GM23338 (cell line): Measurements from ENCODE around the gene GNB5. TPM values are rescaled to one million over a fixed set of nuclear protein-coding genes. Genes with fewer than 3 reads are reported as not detected.

Experiments used
- ATAC-seq: fragments of 200-7000 bp; cut with Tn5 transposase; 3 replicates; pipeline ENCODE4 v1.9.1; 2020
- DNase-seq: peaks from one replicate; pipeline ENCODE4 v3.0.0-alpha.2; 2015; ENCODE audit warnings: low spot score
- H2AFZ ChIP-seq: fragments of 200-600 bp; sonication (generic); 2 replicates; pipeline ENCODE4 v1.8.0; 2016; ENCODE audit warnings: antibody characterized with exemption, mild to moderate bottlenecking, moderate library complexity
- H3F3A ChIP-seq: fragments of 200-600 bp; sonication (generic); replicated peaks from 2 replicates; pipeline ENCODE4 v1.8.0; 2017; ENCODE audit warnings: antibody characterized with exemption, mixed run types, low read depth
- H3K27ac ChIP-seq: fragments of 200-600 bp; sonication (generic); 2 replicates; pipeline ENCODE4 v1.6.1; 2016; ENCODE audit warnings: low read depth
- H3K27me3 ChIP-seq: fragments of 200-600 bp; sonication (generic); 2 replicates; pipeline ENCODE4 v1.8.0; 2016; ENCODE audit warnings: mild to moderate bottlenecking, mixed run types, moderate library complexity; ENCODE audit not compliant: insufficient read depth
- H3K36me3 ChIP-seq: fragments of 200-600 bp; sonication (generic); 2 replicates; pipeline ENCODE4 v1.8.0; 2016; ENCODE audit warnings: mild to moderate bottlenecking; ENCODE audit not compliant: insufficient read depth
- H3K4me1 ChIP-seq: fragments of 200-600 bp; sonication (generic); 2 replicates; pipeline ENCODE4 v1.8.0; 2016; ENCODE audit warnings: mild to moderate bottlenecking, moderate library complexity; ENCODE audit not compliant: insufficient read depth
- H3K4me2 ChIP-seq: fragments of 200-600 bp; sonication (generic); 2 replicates; pipeline ENCODE4 v1.7.1; 2017; ENCODE audit warnings: mixed run types
- H3K4me3 ChIP-seq: fragments of 200-600 bp; sonication (generic); 2 replicates; pipeline ENCODE4 v1.6.1; 2016; ENCODE audit warnings: mixed run types
- H3K79me2 ChIP-seq: fragments of 200-600 bp; sonication (generic); replicated peaks from 2 replicates; pipeline ENCODE4 v1.8.0; 2017; ENCODE audit warnings: mild to moderate bottlenecking; ENCODE audit not compliant: insufficient read depth
- H3K9me2 ChIP-seq: fragments of 200-600 bp; sonication (generic); 2 replicates; pipeline ENCODE4 v1.8.0; 2017; ENCODE audit not compliant: insufficient read depth
- H4K20me1 ChIP-seq: fragments of 200-600 bp; sonication (generic); replicated peaks from 2 replicates; pipeline ENCODE4 v1.8.0; 2017; ENCODE audit warnings: mild to moderate bottlenecking; ENCODE audit not compliant: insufficient read depth
- H3K27ac Mint-ChIP-seq: 2 replicates; pipeline ENCODE4 v1.8.0; 2020; ENCODE audit warnings: inconsistent platforms, mild to moderate bottlenecking, moderate library complexity, mixed read lengths
- H3K27me3 Mint-ChIP-seq: 3 replicates; pipeline ENCODE4 v1.8.0; 2022; ENCODE audit warnings: low read depth, mild to moderate bottlenecking, moderate library complexity, mixed read lengths, inconsistent platforms; ENCODE audit not compliant: insufficient read depth, poor library complexity
- H3K36me3 Mint-ChIP-seq: 3 replicates; pipeline ENCODE4 v1.8.0; 2021; ENCODE audit warnings: low read depth, mild to moderate bottlenecking, inconsistent platforms, moderate library complexity, mixed read lengths
- H3K4me1 Mint-ChIP-seq: 3 replicates; pipeline ENCODE4 v1.8.0; 2020; ENCODE audit warnings: mild to moderate bottlenecking, inconsistent platforms, mixed read lengths
- H3K4me3 Mint-ChIP-seq: 3 replicates; pipeline ENCODE4 v1.8.0; 2021; ENCODE audit warnings: moderate library complexity, mild to moderate bottlenecking, inconsistent platforms, mixed read lengths
- H3K9me3 Mint-ChIP-seq: 3 replicates; pipeline ENCODE4 v1.8.0; 2020; ENCODE audit warnings: moderate library complexity, mild to moderate bottlenecking, inconsistent platforms, mixed read lengths
- JUNB ChIP-seq: IDR thresholded peaks from one replicate; pipeline ENCODE4 v1.6.1; 2016; ENCODE audit warnings: antibody characterized with exemption; ENCODE audit not compliant: unreplicated experiment
- ZNF114 ChIP-seq: fragments of 250-450 bp; sonication (Bioruptor Pico); IDR thresholded peaks from 2 replicates; pipeline ENCODE4 v1.5.0; 2020; ENCODE audit warnings: mild to moderate bottlenecking, moderate library complexity
- polyA plus RNA-seq: library from polyadenylated mRNA; unstranded; fragments of >200 nt; fragmentation: Nextera tagmentation; extraction: Ambion mirVana; gene quantifications from 2 replicates; pipeline ENCODE4 v1.2.1, GENCODE V29; 2016
- total RNA-seq: library from RNA; depleted of rRNA; stranded (reverse); fragments of >200 nt; shearing (Covaris generic); gene quantifications from 2 replicates; pipeline ENCODE4 v1.2.3, GENCODE V29; 2014
- TF ChIP-seq, protein P1 (sequence below): IDR thresholded peaks from 2 replicates; pipeline ENCODE4 v1.6.1; 2016; ENCODE audit warnings: antibody characterized with exemption
- TF ChIP-seq, protein P2 (sequence below): fragments of 250-450 bp; sonication (Bioruptor Pico); IDR thresholded peaks from 2 replicates; pipeline ENCODE4 v1.5.0; 2020; ENCODE audit warnings: mild to moderate bottlenecking, moderate library complexity

Gene GNB5
- total and polyA plus RNA-seq, 2 experiments from 2014 or later, result 23.0 to 40.8 TPM

DNA sequence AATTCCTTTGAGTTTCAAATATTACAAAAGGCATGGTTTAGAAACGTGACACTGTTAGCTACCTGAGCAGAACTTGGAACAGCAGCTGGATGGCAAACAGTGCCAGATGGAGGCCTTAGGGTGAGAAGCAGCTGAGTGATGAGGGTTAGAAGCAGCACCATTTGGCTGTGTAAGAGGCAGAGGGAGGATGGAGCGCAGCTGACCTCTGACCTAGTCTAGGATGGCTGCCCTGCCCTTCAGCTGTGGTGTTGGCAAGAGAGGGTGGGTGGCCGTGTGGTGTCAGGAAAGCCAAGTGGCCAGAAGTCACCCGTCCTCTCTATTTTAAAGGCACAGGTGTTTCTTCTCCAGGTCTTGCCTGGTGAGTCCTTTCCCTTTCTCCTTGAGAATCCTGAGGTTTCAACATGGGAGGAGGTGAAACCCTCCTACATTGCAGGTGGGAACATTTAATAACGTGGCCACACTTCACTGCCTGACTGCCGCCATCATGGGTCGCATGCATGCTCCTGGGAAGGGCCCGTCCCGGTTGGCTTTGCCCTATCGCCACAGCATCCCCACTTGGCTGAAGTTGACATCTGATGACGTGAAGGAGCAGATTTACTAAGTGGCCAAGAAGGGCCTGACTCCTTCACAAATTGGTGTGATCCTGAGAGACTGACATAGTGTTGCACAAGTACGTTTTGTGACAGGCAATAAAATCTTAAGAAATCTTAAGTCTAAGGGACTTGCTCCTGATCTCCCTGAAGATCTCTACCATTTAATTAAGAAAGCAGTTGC is 96.2 kb downstream of the GNB5 start:
- Mint-ChIP-seq H3K27me3 (peaks cover 2% of the 10 kb centered on the region), H3K9me3 (no peaks in the 10 kb centered on the region), H3K27ac (no peak overlapping the region), H3K4me1 (no peaks in the 10 kb centered on the region), H3K4me3 (no peak overlapping the region), H3K36me3 (no peaks in the 10 kb centered on the region)
- Histone ChIP-seq H3K79me2 (no peaks in the 10 kb centered on the region), H3K27ac (no peak overlapping the region), H3K9me2 (no peaks in the 10 kb centered on the region; the same call in 1 of the 2 replicates), H3F3A (no peaks in the 10 kb centered on the region), H3K4me2 (no peak overlapping the region), H3K4me3 (no peak overlapping the region), H3K27me3 (no peaks in the 10 kb centered on the region), H3K4me1 (no peaks in the 10 kb centered on the region), H2AFZ (no peak overlapping the region), H4K20me1 (no peaks in the 10 kb centered on the region), H3K36me3 (no peaks in the 10 kb centered on the region)
- TF ChIP-seq, protein P1, sequence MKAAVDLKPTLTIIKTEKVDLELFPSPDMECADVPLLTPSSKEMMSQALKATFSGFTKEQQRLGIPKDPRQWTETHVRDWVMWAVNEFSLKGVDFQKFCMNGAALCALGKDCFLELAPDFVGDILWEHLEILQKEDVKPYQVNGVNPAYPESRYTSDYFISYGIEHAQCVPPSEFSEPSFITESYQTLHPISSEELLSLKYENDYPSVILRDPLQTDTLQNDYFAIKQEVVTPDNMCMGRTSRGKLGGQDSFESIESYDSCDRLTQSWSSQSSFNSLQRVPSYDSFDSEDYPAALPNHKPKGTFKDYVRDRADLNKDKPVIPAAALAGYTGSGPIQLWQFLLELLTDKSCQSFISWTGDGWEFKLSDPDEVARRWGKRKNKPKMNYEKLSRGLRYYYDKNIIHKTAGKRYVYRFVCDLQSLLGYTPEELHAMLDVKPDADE, result no peak
- TF ChIP-seq JUNB (no peak), ZNF114 (CRISPR knock-in tag) (no peak)
- TF ChIP-seq, protein P2, sequence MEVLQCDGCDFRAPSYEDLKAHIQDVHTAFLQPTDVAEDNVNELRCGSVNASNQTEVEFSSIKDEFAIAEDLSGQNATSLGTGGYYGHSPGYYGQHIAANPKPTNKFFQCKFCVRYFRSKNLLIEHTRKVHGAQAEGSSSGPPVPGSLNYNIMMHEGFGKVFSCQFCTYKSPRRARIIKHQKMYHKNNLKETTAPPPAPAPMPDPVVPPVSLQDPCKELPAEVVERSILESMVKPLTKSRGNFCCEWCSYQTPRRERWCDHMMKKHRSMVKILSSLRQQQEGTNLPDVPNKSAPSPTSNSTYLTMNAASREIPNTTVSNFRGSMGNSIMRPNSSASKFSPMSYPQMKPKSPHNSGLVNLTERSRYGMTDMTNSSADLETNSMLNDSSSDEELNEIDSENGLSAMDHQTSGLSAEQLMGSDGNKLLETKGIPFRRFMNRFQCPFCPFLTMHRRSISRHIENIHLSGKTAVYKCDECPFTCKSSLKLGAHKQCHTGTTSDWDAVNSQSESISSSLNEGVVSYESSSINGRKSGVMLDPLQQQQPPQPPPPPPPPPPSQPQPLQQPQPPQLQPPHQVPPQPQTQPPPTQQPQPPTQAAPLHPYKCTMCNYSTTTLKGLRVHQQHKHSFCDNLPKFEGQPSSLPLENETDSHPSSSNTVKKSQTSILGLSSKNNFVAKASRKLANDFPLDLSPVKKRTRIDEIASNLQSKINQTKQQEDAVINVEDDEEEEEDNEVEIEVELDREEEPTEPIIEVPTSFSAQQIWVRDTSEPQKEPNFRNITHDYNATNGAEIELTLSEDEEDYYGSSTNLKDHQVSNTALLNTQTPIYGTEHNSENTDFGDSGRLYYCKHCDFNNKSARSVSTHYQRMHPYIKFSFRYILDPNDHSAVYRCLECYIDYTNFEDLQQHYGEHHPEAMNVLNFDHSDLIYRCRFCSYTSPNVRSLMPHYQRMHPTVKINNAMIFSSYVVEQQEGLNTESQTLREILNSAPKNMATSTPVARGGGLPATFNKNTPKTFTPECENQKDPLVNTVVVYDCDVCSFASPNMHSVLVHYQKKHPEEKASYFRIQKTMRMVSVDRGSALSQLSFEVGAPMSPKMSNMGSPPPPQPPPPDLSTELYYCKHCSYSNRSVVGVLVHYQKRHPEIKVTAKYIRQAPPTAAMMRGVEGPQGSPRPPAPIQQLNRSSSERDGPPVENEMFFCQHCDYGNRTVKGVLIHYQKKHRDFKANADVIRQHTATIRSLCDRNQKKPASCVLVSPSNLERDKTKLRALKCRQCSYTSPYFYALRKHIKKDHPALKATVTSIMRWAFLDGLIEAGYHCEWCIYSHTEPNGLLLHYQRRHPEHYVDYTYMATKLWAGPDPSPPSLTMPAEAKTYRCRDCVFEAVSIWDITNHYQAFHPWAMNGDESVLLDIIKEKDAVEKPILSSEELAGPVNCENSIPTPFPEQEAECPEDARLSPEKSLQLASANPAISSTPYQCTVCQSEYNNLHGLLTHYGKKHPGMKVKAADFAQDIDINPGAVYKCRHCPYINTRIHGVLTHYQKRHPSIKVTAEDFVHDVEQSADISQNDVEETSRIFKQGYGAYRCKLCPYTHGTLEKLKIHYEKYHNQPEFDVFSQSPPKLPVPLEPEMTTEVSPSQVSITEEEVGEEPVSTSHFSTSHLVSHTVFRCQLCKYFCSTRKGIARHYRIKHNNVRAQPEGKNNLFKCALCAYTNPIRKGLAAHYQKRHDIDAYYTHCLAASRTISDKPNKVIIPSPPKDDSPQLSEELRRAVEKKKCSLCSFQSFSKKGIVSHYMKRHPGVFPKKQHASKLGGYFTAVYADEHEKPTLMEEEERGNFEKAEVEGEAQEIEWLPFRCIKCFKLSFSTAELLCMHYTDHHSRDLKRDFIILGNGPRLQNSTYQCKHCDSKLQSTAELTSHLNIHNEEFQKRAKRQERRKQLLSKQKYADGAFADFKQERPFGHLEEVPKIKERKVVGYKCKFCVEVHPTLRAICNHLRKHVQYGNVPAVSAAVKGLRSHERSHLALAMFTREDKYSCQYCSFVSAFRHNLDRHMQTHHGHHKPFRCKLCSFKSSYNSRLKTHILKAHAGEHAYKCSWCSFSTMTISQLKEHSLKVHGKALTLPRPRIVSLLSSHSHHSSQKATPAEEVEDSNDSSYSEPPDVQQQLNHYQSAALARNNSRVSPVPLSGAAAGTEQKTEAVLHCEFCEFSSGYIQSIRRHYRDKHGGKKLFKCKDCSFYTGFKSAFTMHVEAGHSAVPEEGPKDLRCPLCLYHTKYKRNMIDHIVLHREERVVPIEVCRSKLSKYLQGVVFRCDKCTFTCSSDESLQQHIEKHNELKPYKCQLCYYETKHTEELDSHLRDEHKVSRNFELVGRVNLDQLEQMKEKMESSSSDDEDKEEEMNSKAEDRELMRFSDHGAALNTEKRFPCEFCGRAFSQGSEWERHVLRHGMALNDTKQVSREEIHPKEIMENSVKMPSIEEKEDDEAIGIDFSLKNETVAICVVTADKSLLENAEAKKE, result no peak
- ATAC-seq (no peak), DNase-seq (no peak)
